ENCODE measurements around the gene CCZ1. TPM values are rescaled to one million over a fixed set of nuclear protein-coding genes. Genes with fewer than 3 reads are reported as not detected.
"Not testable (repeated sequence)": the region's sequence is repeated elsewhere in the genome, so short reads cannot be mapped to it uniquely, and the experiment has no call there.

Gene CCZ1
- polyA plus RNA-seq, 1 donor, result 55.5 TPM

DNA sequence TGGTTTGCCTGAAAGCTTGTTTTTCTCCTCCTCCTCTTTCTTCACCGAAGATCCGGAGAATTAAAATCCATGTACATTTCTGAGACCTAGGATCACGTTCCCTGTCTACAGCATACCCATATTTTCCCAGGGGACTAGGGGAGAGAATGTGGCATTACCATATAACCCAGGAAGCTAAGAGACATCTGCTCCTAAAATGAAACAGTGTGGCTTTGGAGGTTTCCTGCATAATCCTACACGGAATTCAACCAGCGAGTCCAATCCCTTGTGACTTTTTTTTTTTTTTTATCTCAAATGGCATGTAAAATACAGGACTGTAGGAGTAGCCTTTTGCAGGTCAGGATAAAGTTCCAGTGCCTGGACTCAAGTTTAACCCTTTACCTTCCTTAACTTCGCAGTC, 10.3 kb downstream of the CCZ1 start:
- DNase-seq (ENCODE audit: low read depth), result not testable (repeated sequence)

DNA sequence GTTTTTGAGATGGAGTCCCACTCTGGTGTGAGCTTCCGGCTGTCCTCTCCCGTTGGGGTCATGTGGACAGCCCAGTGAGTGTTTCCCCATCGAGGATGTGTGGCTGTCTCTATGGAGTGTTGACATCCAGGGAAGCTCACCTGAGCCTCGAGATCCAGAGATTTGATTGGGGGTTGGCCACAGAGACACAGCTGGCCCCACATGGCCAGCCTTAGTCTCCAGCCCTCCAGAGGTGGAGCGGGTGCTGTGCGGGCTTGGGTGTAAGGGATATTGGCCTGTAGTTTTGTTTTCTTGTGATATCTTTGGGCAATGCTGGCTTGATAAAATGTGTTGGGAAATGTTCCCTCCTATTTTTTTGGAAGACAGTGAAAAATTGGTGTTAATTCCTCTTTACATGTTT, 18.0 kb downstream of the CCZ1 start:
- not testable (repeated sequence) for DNase-seq (ENCODE audit: low read depth)

DNA sequence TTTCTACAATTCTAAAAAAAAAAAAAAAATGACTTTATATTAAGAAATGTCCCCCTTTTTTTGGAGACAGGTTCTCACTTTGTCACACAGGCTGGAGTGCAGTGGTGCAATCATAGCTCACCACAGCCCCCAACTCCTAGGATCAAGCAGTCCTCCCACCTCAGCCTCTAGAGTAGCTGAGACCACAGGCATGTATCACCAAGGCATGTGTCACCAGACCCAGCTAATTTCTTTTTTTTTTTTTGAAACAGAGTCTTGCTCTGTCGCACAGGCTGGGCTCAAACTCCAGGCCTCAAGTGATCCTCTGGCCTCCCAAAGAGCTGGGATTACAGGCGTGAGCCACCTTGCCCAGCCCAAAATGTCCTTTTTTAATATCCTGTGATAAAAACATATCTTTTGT, 25.6 kb downstream of the CCZ1 start:
- not testable (repeated sequence) for DNase-seq (ENCODE audit: low read depth)

DNA sequence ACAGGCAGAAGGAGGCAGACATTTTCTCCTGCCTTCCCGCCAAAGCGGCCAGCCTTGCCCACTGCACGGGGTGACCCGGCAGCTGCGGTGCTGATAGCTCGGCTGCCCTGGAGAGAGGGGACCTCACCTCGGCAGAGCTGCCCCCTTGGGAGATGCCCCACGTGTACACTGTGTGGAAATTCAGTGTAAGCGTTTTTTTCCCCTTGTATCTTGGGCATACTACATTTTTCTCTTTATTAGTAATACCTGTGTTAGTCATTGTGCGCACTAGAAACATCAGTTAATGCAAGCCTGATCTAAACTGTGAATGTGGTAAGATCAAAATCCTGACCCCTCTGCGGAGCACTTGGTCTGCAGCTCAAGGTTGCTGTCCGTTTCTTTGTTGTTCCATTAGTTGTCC, 26.1 kb downstream of the CCZ1 start:
- not testable (repeated sequence) for DNase-seq (ENCODE audit: low read depth)

DNA sequence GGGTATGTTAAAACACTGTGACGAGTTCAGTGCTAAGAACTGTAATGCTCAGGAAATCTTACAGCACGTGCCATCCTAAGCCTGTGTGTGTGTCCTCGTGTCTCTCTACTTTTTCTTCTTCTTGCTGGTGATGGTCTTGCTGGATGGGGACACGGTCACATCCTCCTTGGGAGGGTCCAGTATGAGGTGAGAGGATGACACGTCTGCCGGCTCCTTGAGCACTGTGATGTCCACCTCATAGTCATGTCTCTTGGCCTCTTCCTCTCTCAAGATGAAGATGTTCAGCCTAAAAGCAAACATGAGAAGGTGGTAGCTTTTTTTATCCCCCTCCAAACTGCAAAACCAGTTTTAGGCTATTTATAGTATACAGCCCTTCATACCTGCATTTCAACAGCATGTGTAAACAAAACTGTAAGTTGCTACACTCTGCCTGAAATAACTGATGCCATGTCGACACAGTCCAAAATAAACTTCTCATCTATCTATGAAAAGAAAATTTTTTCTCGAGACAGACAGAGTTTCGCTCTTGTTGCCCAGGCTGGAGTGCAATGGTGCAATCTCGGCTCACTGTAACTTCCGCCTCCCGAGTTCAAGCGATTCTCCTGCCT, 27.8 kb downstream of the CCZ1 start:
- DNase-seq (ENCODE audit: low read depth), result not testable (repeated sequence)

DNA sequence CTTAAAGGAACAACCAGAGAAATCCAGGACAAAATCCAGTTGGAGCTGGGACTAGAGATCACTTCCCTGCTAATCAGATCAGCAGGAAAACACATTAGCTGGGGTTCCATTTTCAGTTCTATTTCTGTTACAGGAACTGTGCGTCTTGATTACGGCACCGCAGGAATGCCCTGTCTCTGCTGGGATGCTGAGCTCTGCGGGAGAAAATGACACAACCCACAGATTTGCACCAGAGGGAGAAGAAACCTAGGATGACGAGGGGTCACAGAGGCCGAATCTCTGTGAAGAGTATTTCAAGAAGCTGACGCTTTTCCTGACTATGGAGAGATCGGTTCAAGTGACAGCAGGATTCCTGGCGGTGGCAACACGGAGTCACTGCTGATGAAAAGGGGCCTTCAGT, 31.8 kb downstream of the CCZ1 start:
- DNase-seq (ENCODE audit: low read depth), result not testable (repeated sequence)

DNA sequence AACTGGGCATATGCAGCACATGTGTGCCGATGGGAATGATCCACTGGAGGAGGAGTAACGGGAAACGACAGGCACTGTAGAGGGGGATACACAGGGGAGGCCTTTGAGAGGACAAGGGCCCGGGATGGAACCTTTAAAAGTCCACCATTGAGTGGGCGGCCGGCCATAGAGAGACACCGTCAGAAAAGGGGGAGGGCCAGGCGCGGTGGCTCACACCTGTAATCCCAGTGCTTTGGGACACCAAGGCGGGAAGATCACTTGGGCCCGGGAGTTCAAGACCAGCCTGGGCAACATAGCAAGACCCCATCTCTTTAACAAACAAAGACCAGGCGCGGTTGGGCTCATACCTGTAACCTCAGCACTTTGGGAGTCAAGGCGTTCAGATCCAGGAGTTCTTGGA, 32.7 kb downstream of the CCZ1 start:
- not testable (repeated sequence) for DNase-seq (ENCODE audit: low read depth)

DNA sequence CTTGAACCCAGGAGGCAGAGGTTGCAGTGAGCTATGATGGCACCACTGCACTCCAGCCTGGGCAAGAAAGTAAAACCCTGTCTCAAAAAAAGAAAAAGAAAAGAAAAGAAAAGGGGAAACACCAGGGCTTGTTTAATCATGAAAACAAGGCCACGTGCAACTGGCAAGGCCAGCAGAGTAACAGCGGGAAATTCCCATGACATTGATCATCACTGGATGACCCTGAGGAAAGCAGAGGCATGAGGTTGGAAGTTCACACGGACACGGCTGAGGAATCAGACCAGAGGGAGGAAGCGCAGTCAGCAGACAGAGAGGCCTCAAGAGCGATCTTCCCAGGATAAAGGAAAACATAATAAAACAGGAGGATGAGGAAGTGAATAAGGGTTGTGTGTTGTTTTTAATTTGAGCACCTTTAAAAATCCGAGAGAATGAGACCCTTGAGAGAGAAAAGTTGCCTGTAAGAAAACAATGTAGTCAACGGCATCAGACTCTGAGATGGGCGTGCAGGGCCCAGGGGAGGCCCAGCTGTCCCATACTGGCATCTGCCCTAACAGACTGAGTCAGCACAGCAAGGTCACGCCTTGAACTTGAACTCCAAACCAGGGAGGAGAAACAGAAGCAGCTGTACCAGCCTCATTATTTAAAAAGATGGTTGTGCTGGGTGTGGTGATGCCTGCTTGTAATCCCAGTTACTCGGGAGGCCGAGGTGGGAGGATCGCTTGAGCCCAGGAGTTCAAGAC, 33.5 kb downstream of the CCZ1 start:
- DNase-seq (ENCODE audit: low read depth), result not testable (repeated sequence)

DNA sequence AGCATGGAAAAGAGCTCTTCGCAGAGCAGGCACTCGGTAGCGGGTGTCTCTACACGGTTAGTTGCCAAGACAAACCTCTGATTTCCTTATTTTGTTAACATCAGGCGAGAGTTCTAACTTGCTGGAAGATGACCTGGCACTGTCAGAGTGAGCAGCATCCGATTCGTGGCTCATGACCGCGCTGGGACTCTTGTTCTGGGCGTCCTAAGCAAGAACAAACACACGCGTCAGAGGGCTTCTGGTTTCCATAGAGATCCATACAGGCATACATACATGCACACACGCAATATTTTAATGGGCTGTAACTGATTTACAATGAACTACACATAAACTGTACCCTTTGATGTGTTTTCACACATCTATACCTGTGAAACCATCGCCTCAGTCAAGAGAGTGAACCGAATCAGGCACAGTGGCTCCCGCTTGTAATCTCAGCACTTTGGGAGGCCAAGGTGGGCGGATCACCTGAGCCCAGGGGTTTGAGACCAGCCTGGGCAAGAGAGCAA, 36.5 kb downstream of the CCZ1 start:
- not testable (repeated sequence) for DNase-seq (ENCODE audit: low read depth)

DNA sequence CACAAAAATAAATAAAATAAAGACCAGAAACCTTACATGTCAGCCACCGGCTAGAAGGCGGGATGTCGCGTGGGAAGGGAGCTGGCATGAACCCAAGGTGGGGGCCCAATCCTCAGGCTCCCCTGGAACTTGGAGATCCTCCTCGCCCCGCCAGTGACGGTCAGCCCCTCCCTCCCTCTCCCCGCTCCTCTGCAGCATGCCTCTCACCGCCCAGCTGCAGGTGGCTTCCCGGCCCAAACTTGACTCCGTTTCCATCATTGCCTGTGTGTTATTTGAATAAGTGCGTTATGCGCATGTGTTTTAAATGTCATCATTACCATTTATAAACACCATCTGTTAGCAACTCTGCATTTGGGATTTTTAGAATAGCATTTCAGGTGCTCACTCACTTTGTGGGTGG, 64.7 kb downstream of the CCZ1 start:
- not testable (repeated sequence) for DNase-seq (ENCODE audit: low read depth)

DNA sequence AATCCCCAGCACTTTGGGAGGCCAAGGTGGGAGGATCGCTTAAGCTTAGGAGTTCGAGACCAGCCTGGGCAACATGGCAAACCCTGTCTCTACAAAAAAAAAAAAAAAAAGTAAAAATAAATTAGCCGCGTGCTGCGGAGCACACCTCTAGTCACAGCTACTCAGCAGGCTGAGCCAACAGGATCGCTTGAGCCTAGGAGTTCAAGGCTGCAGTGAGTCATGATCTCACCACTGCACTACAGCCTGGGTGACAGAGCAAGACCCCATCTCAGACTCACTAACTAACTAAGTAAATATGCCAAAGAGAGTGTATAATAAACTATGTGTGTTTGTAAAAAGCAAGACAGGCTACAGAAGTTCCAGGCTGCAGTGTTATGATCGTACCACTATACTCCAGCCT, 65.3 kb downstream of the CCZ1 start:
- not testable (repeated sequence) for DNase-seq (ENCODE audit: low read depth)

DNA sequence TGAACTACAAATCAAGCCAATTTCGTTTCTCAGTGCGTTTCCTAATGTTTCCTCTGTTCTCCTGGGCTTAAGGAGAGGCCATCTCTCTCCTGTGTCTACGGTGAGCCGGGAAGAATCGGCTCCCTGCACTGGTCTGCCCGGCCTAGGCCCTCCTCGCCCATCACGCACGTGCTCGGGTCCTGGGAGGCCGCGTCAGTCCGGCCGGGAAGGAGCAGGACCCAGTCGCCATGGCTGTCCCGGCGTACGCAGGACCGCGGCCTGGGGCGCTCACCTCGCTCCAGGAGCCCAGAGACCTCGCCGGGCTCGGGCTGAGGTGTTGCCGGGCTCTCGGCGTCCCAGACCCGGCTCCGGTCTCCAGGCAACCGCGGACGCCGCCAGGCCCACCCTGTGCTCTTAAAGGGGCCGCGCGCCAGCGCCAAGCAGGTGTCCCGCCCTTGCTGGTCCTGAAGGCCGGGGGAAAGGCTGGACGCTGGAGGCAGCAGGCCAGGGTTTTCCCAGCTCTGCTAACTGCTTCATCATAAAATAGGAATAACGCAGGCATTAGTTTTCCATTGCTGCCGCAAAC, 71.9 kb downstream of the CCZ1 start, which contains the start of gene RSPH10B:
Gene RSPH10B, minus strand, starts transcription at position 343 of the 565 bp plus-strand sequence. CDS start 3,573 bp downstream, outside the sequence.
- DNase-seq (ENCODE audit: low read depth), result not testable (repeated sequence)

DNA sequence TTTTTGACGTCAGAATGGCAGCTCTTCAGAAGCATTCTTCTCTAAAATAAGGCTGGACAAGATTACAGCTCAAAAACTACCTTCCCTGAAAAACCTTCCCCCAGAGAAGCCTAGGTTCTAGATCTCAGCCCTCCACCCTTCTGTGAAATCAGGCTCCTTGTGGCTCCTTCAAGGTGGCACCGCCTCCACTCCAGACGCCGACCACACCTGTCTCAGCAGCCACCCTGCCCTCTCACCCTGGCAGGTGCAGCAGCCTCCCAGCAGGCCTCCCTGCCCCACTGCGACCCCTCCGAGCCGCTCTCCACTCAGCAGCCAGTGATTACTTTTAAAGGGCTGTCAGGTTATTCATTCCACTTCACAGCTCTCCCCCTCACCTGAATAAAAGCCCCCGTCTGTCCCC, 75.0 kb downstream of the CCZ1 start:
- not testable (repeated sequence) for DNase-seq (ENCODE audit: low read depth)

Other genes starting within 250 kb of the CCZ1 start
- gene RNF216, start 117.1 kb upstream of the CCZ1 start, polyA plus RNA-seq (ENCODE audit: insufficient read length), result 26.5 TPM
- gene OCM, start 17.9 kb upstream of the CCZ1 start, polyA plus RNA-seq (ENCODE audit: insufficient read length), result not detected
- gene RSPH10B, start 72.0 kb downstream of the CCZ1 start, polyA plus RNA-seq (ENCODE audit: insufficient read length), result 0.30 TPM
- 12.1 TPM for gene PMS2, start 110.3 kb downstream of the CCZ1 start, polyA plus RNA-seq (ENCODE audit: insufficient read length)
- gene AIMP2, start 110.5 kb downstream of the CCZ1 start, polyA plus RNA-seq (ENCODE audit: insufficient read length), result 39.9 TPM
- 1.0 TPM for gene ANKRD61, start 132.6 kb downstream of the CCZ1 start, polyA plus RNA-seq (ENCODE audit: insufficient read length)
- 47.7 TPM for gene EIF2AK1, start 160.4 kb downstream of the CCZ1 start, polyA plus RNA-seq (ENCODE audit: insufficient read length)
- 7.6 TPM for gene USP42, start 206.2 kb downstream of the CCZ1 start, polyA plus RNA-seq (ENCODE audit: insufficient read length)

Measured in forelimb muscle (tissue), 1 donor.